Uterus (tissue), 4 donors: ENCODE data around the gene STK11IP. TPM values are rescaled to one million over a fixed set of nuclear protein-coding genes. Genes with fewer than 3 reads are reported as not detected.

Source experiments
- DNase-seq, 2 donors: peaks; one replicate each; pipeline ENCODE4 v3.0.0-alpha.2; 2019 to 2020
- H3K27ac ChIP-seq, 2 donors: fragments of 200-600 bp; sonication (generic); 1 replicate in 1 of 2; 2 replicates in 1 of 2; pipeline ENCODE4 v1.5.1; 2016 to 2018
- H3K27me3 ChIP-seq, 2 donors: fragments of 200-600 bp; sonication (generic); one replicate each; pipeline ENCODE4 v1.5.1; 2018 to 2019; ENCODE audit warnings: control low read depth in 1 of 2
- H3K36me3 ChIP-seq, 2 donors: fragments of 200-600 bp; sonication (generic); one replicate each; pipeline ENCODE4 v1.5.1; 2019; ENCODE audit warnings: control low read depth in 1 of 2
- H3K4me1 ChIP-seq, 2 donors: fragments of 200-600 bp; sonication (generic); one replicate each; pipeline ENCODE4 v1.5.1; 2018 to 2019; ENCODE audit warnings: control low read depth in 1 of 2
- H3K4me3 ChIP-seq, 2 donors: fragments of 200-600 bp; sonication (generic); 1 replicate in 1 of 2; 2 replicates in 1 of 2; pipeline ENCODE4 v1.5.1; 2018 to 2019; ENCODE audit warnings: mild to moderate bottlenecking in 1 of 2
- H3K9me3 ChIP-seq, 2 donors: fragments of 200-600 bp; sonication (generic); one replicate each; pipeline ENCODE4 v1.5.1; 2019; ENCODE audit warnings: control low read depth in 1 of 2
- POLR2A ChIP-seq, 2 donors: fragments of 450-650 bp; IDR thresholded peaks; one replicate each; pipeline ENCODE4 v1.6.1; 2016; ENCODE audit warnings: antibody characterized with exemption in 2 of 2, mild to moderate bottlenecking in 1 of 2, moderate library complexity in 1 of 2
- intact Hi-C: fragments of 100-400 bp; cut with DNase I; formaldehyde crosslinking; loops from one replicate; pipeline ENCODE4 v1.15.1; 2023; ENCODE audit warnings: low total_unique reads
- total RNA-seq, 4 donors: library from RNA; depleted of rRNA in 3 of 4; stranded (reverse); fragments of >200 nt in 3 of 4; gene quantifications; one replicate each; pipeline versions ENCODE4 v1.1.0 to v1.2.4, GENCODE V29; 2014 to 2023
- TF ChIP-seq, protein P1 (sequence below), 4 experiments: fragments of 200-600 bp in 2 of 4; fragments of 450-650 bp in 2 of 4; sonication (generic) in 2 of 4; IDR thresholded peaks; one replicate each; pipeline ENCODE4 v1.5.1; 2016 to 2019; ENCODE audit warnings: antibody characterized with exemption in 4 of 4, mild to moderate bottlenecking in 2 of 4, moderate library complexity in 1 of 4
- donor health status: DM: yes; HTN: yes; CAD: no.

STK11IP gene
- total RNA-seq, result 10 to 100 TPM in 2 of 4 donors, 1 to 10 TPM in 1, under 1 TPM in 1; 0.51 to 28.0 (median 13.1) TPM

DNA sequence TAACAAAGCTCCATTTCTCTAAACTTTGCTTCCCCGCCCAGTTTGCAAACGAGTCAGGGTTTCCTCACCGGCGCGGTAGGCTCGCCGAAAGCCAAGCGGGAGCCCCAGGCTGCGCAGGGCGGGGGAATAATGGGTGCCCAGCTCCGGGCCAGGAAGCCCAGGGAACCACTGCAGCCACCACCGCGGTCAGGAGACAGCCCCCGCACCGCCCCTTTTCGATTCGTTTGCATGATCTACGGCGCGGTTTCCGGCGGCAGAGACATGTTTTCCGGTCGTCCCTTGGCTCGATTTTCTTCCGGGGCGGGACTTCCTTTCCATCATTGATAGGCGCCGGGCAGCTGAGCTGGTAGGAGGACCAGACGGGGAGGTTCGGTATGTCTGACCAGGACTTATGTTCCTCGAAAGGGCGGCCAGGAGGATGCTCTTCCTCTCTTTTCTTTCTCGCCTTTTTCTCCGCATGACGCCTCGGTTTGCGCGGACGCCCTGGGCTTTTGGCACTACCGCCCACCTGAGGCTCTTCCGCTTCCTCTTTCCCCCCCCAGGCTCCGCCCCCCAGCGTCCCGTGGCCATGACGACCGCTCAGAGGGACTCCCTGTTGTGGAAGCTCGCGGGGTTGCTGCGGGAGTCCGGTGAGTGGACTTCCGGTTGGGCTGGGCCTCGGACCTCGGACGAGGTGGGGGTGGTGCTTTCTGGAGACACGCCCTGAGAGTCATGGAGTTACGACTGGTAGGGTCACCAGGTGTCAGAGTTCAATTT lies at the start of gene STK11IP:
Gene STK11IP (plus strand): TSS at position 306 of the 756 bp plus-strand sequence. CDS start 263 bp downstream, at position 569.
- H3K27ac ChIP-seq, result peak within 1 kb of the TSS; percentile 88 to 92
- H3K4me3 ChIP-seq, result peak within 1 kb of the TSS; percentile 56 to 63
- TF ChIP-seq POLR2A (IDR thresholded peaks at IDR 0.05), result peak; percentile 67 to 73
- TF ChIP-seq, protein P1, sequence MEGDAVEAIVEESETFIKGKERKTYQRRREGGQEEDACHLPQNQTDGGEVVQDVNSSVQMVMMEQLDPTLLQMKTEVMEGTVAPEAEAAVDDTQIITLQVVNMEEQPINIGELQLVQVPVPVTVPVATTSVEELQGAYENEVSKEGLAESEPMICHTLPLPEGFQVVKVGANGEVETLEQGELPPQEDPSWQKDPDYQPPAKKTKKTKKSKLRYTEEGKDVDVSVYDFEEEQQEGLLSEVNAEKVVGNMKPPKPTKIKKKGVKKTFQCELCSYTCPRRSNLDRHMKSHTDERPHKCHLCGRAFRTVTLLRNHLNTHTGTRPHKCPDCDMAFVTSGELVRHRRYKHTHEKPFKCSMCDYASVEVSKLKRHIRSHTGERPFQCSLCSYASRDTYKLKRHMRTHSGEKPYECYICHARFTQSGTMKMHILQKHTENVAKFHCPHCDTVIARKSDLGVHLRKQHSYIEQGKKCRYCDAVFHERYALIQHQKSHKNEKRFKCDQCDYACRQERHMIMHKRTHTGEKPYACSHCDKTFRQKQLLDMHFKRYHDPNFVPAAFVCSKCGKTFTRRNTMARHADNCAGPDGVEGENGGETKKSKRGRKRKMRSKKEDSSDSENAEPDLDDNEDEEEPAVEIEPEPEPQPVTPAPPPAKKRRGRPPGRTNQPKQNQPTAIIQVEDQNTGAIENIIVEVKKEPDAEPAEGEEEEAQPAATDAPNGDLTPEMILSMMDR (IDR thresholded peaks at IDR 0.05), result peak in 1 of 4 experiments; percentile 15
- no peaks in the 10 kb centered on the region for H3K27me3 ChIP-seq
- no peaks in the 10 kb centered on the region for H3K9me3 ChIP-seq
- intact Hi-C loops, result no loop called here
- no peaks in the 10 kb centered on the region for H3K36me3 ChIP-seq
- no peaks in the 10 kb centered on the region for H3K4me1 ChIP-seq
- DNase-seq, result peak; percentile 96 to 98

DNA sequence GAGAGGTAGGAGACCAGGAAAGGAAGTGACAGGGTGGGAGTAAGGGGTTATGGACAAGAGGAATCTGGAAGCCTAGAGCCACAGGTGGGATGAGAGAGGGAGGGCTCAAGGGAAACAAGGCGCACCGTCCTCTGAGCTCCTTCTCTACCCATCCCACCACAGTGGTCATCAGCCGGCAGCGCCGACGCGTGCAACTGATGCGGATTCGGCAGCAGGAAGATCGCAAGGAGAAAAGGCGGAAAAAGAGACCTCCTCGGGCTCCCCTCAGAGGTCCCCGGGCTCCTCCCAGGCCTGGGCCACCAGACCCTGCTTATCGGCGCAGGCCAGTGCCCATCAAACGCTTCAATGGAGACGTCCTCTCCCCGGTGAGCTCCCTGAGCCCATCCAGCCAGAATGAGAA lies 48.7 kb upstream of the STK11IP start:
- no peak overlapping the region for H3K4me3 ChIP-seq
- no peak for TF ChIP-seq POLR2A (IDR thresholded peaks at IDR 0.05)
- TF ChIP-seq, protein P1 (IDR thresholded peaks at IDR 0.05), result no peak
- peaks cover 3 to 17% of the 10 kb centered on the region in 2 donors for H3K4me1 ChIP-seq
- no peaks in the 10 kb centered on the region for H3K9me3 ChIP-seq
- no peaks in the 10 kb centered on the region for H3K36me3 ChIP-seq
- H3K27ac ChIP-seq, result no peak overlapping the region
- no peaks in the 10 kb centered on the region for H3K27me3 ChIP-seq
- intact Hi-C loops, result no loop called here
- no peak for DNase-seq

GRCh38 chr2:219549619-219550018 lies 48.0 kb upstream of the STK11IP start:
- no peak overlapping the region for H3K4me3 ChIP-seq
- H3K36me3 ChIP-seq, result no peaks in the 10 kb centered on the region
- H3K27me3 ChIP-seq, result no peaks in the 10 kb centered on the region
- no peak overlapping the region for H3K27ac ChIP-seq
- DNase-seq, result no peak
- intact Hi-C loops, result no loop called here
- H3K4me1 ChIP-seq, result peaks cover 3 to 17% of the 10 kb centered on the region in 2 donors
- no peaks in the 10 kb centered on the region for H3K9me3 ChIP-seq
- TF ChIP-seq POLR2A (IDR thresholded peaks at IDR 0.05), result no peak
- TF ChIP-seq, protein P1 (IDR thresholded peaks at IDR 0.05), result no peak

GRCh38 chr2:219551441-219552381 lies 45.9 kb upstream of the STK11IP start:
- H3K27ac ChIP-seq, result peak overlapping the region; percentile 43 to 79
- peak; percentile 52 to 70 for DNase-seq

More at GRCh38 chr2:219551441-219552381, 45.9 kb upstream of the STK11IP start:
- H3K4me1 ChIP-seq, result peaks cover 3 to 17% of the 10 kb centered on the region in 2 donors
- TF ChIP-seq POLR2A (IDR thresholded peaks at IDR 0.05), result peak in 1 of 2 donors; percentile 21
- TF ChIP-seq, protein P1 (IDR thresholded peaks at IDR 0.05), result no peak
- intact Hi-C loops, result no loop called here
- no peaks in the 10 kb centered on the region for H3K27me3 ChIP-seq
- no peaks in the 10 kb centered on the region for H3K9me3 ChIP-seq
- H3K36me3 ChIP-seq, result no peaks in the 10 kb centered on the region
- H3K4me3 ChIP-seq, result peak overlapping the region; percentile 45 to 59
